Endothelial cell (in vitro differentiated cells): Measurements from ENCODE around the gene DPH6. TPM values are rescaled to one million over a fixed set of nuclear protein-coding genes. Genes with fewer than 3 reads are reported as not detected.
A peak's percentile ranks its signal among the peaks of the same experiment; 100 is the strongest.

ENCODE experiments used
- DNase-seq: peaks from one replicate; pipeline ENCODE4 v3.0.0; 2021; ENCODE audit warnings: low spot score
- H3K27ac Mint-ChIP-seq: one replicate; pipeline ENCODE4 v1.8.0; 2021; ENCODE audit warnings: mixed read lengths, inconsistent platforms; ENCODE audit not compliant: unreplicated experiment
- H3K27me3 Mint-ChIP-seq: one replicate; pipeline ENCODE4 v1.8.0; 2021; ENCODE audit warnings: mild to moderate bottlenecking, moderate library complexity, mixed read lengths, inconsistent platforms; ENCODE audit not compliant: unreplicated experiment
- H3K36me3 Mint-ChIP-seq: one replicate; pipeline ENCODE4 v1.8.0; 2021; ENCODE audit warnings: mild to moderate bottlenecking, low read depth, mixed read lengths, inconsistent platforms; ENCODE audit not compliant: unreplicated experiment
- H3K4me1 Mint-ChIP-seq: one replicate; pipeline ENCODE4 v1.8.0; 2021; ENCODE audit warnings: mild to moderate bottlenecking, mixed read lengths, inconsistent platforms; ENCODE audit not compliant: unreplicated experiment
- H3K4me3 Mint-ChIP-seq: one replicate; pipeline ENCODE4 v1.8.0; 2021; ENCODE audit warnings: mild to moderate bottlenecking, mixed read lengths, inconsistent platforms; ENCODE audit not compliant: unreplicated experiment
- H3K9me3 Mint-ChIP-seq: one replicate; pipeline ENCODE4 v1.8.0; 2021; ENCODE audit warnings: mixed read lengths, inconsistent platforms; ENCODE audit not compliant: unreplicated experiment
- CTCF ChIP-seq: fragments of 200-600 bp; sonication (generic); IDR thresholded peaks from one replicate; pipeline ENCODE4 v1.5.0; 2021; ENCODE audit warnings: antibody characterized with exemption; ENCODE audit not compliant: unreplicated experiment
- total RNA-seq: library from RNA; stranded (reverse); fragmentation: NEBNext Ultra II Directional; extraction: Animal tissue kit (Norgen Biotek cat#: 25700); gene quantifications from one replicate; pipeline ENCODE4 v1.2.1, GENCODE V29; 2021; ENCODE audit not compliant: unreplicated experiment

The DPH6 gene
- total RNA-seq, 1 donor from 2014 or later = 10.6 TPM

- Mint-ChIP-seq H3K27ac (no peak overlapping the region), H3K9me3 (no peaks in the 10 kb centered on the region), H3K4me3 (no peak overlapping the region), H3K4me1 (peaks cover 26% of the 10 kb centered on the region), H3K36me3 (no peaks in the 10 kb centered on the region), H3K27me3 (no peaks in the 10 kb centered on the region)
- peak; percentile 41 for TF ChIP-seq CTCF
- peak; percentile 4 for DNase-seq
These were observed 26.3 kb downstream of the DPH6 start for GRCh38 chr15:35519541-35520149.

GRCh38 chr15:35519052-35519451 lies 26.9 kb downstream of the DPH6 start:
- H3K27ac Mint-ChIP-seq = no peak overlapping the region
- no peaks in the 10 kb centered on the region for H3K27me3 Mint-ChIP-seq
- H3K9me3 Mint-ChIP-seq = no peaks in the 10 kb centered on the region
- no peaks in the 10 kb centered on the region for H3K36me3 Mint-ChIP-seq
- peaks cover 26% of the 10 kb centered on the region for H3K4me1 Mint-ChIP-seq
- TF ChIP-seq CTCF = no peak
- no peak overlapping the region for H3K4me3 Mint-ChIP-seq
- DNase-seq = no peak

- H3K4me1 Mint-ChIP-seq = peaks cover 3% of the 10 kb centered on the region
- H3K27me3 Mint-ChIP-seq = no peaks in the 10 kb centered on the region
- no peak for DNase-seq
- H3K27ac Mint-ChIP-seq = no peak overlapping the region
- no peaks in the 10 kb centered on the region for H3K9me3 Mint-ChIP-seq
- H3K36me3 Mint-ChIP-seq = no peaks in the 10 kb centered on the region
- TF ChIP-seq CTCF = no peak
- H3K4me3 Mint-ChIP-seq = no peak overlapping the region
These were observed 31.2 kb downstream of the DPH6 start for GRCh38 chr15:35514759-35515158.

GRCh38 chr15:35507932-35508638 lies 37.9 kb downstream of the DPH6 start:
- Mint-ChIP-seq H3K4me1 (peaks cover 10% of the 10 kb centered on the region), H3K36me3 (no peaks in the 10 kb centered on the region), H3K9me3 (no peaks in the 10 kb centered on the region), H3K4me3 (no peak overlapping the region), H3K27me3 (no peaks in the 10 kb centered on the region), H3K27ac (no peak overlapping the region)
- TF ChIP-seq CTCF = no peak
- DNase-seq = no peak

GRCh38 chr15:35506272-35506870 lies 39.6 kb downstream of the DPH6 start:
- H3K9me3 Mint-ChIP-seq = no peaks in the 10 kb centered on the region
- no peak for TF ChIP-seq CTCF
- no peak overlapping the region for H3K4me3 Mint-ChIP-seq
- no peak overlapping the region for H3K27ac Mint-ChIP-seq
- H3K27me3 Mint-ChIP-seq = no peaks in the 10 kb centered on the region
- no peaks in the 10 kb centered on the region for H3K36me3 Mint-ChIP-seq
- peaks cover 10% of the 10 kb centered on the region for H3K4me1 Mint-ChIP-seq
- no peak for DNase-seq
